ENCODE measurements around the gene BBOF1. TPM values are rescaled to one million over a fixed set of nuclear protein-coding genes. Genes with fewer than 3 reads are reported as not detected.

Gene BBOF1, protein sequence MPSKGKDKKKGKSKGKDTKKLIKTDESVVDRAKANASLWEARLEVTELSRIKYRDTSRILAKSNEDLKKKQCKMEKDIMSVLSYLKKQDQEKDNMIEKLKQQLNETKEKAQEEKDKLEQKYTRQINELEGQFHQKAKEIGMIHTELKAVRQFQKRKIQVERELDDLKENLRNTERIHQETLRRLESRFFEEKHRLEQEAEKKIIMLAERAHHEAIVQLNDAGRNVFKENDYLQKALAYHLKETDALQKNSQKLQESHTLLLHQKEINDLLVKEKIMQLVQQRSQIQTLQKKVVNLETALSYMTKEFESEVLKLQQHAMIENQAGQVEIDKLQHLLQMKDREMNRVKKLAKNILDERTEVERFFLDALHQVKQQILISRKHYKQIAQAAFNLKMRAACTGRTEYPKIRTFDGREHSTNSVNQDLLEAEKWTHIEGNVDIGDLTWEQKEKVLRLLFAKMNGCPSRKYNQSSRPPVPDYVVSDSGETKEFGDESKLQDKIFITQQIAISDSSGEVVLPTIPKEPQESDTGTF
- polyA plus RNA-seq (2013, experiment 1 of 2): 2.2 TPM
- 2.8 TPM for polyA plus RNA-seq (2013, experiment 2 of 2)

DNA sequence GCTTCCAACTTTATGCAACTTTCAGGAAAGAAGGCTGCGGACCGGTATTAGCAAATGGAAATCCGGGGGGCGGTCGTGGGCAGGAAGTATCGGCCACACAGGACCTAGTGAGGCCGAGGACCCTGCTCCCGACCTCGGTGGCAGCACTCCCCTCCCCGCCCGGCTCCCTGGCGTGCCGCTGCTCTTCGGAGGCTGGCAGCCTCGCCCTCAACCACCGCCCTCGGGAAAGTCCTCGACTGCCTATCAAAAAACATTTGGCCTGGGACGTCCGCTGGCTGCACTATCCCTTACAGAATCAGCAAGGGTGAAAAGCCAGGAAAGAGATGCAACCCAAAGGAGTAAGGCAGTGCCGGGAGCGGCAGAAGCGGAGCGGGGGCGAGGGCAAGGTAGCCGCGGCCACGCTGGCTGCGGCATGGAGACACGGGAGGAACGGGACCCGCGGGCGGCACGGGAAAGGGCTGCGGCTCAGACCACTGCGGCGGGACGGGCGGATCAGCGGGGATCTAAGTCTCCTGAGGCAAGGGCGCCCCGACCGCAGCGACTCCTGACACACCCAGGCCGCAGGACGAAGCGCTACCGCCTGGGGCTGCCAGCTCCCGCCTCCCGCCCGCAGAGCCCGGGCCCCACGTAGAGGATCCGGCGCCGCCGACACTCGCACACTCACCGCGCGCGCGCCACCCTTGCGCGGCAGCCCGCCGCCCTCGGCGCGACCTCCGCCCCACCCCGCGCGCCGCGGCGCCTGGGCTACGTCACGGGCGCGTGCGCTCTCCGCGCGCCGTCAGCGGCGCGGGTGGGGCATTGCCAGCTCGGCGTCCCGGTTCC lies at the start of gene BBOF1, which contains the start of gene ENTPD5:
BBOF1 (plus strand) TSS at position 764 of the 822 bp plus-strand sequence. CDS start 130 bp downstream, outside the sequence.
ENTPD5 (minus strand) TSS at position 703 of the 822 bp plus-strand sequence. CDS start 31,186 bp downstream, outside the sequence.
- H2BK15ac ChIP-seq (ENCODE audit: low read length): peak within 1 kb of the TSS; percentile 45
- peak within 1 kb of the TSS; percentile 90 for H3K14ac ChIP-seq (ENCODE audit: low read length)
- H3K4me2 ChIP-seq (ENCODE audit: insufficient read depth, low read length, poor library complexity, severe bottlenecking): peak within 1 kb of the TSS; percentile 84
- H2BK5ac ChIP-seq (ENCODE audit: low read length): peak within 1 kb of the TSS; percentile 83
- H3K4me3 ChIP-seq (ENCODE audit: low read length in 2 of 2): peak within 1 kb of the TSS; percentile 92 to 96
- peak within 1 kb of the TSS; percentile 98 for H3K9ac ChIP-seq (ENCODE audit: low read depth, low read length, poor library complexity)
- H4K8ac ChIP-seq (ENCODE audit: low read depth, low read length): peak within 1 kb of the TSS; percentile 19
- peak within 1 kb of the TSS; percentile 86 for H2AK5ac ChIP-seq (ENCODE audit: low read depth, low read length)
- no CpG with 5 or more reads among the region's 93 CpGs for WGBS, 2 donors (ENCODE audit: extremely low coverage in 2 of 2, insufficient read length in 2 of 2, insufficient replicate concordance in 1 of 2)
- peak within 1 kb of the TSS; percentile 56 for H2BK120ac ChIP-seq (ENCODE audit: low read depth, low read length)
- H3K27me3 ChIP-seq (ENCODE audit: control insufficient read depth in 3 of 3, insufficient read depth in 3 of 3, low read depth in 1 of 3, low read length in 3 of 3): no peaks in the 10 kb centered on the region
- H2BK12ac ChIP-seq (ENCODE audit: low read length): peak within 1 kb of the TSS; percentile 73
- peak within 1 kb of the TSS; percentile 95 for H3K23ac ChIP-seq (ENCODE audit: low read depth, low read length, poor library complexity)
- peaks cover 2 to 7% of the 10 kb centered on the region in 2 donors for H3K4me1 ChIP-seq (ENCODE audit: control insufficient read depth in 2 of 2, insufficient read depth in 1 of 2, low read depth in 1 of 2, low read length in 2 of 2)
- no peak within 1 kb of the TSS for H3K27ac ChIP-seq (replicated peaks; ENCODE audit: low read length)
- no peaks in the 10 kb centered on the region for H3K79me1 ChIP-seq (ENCODE audit: low read depth, low read length)
- peak within 1 kb of the TSS; percentile 98 for H2AFZ ChIP-seq (ENCODE audit: low read length)
- H3K4ac ChIP-seq (ENCODE audit: low read length): no peak within 1 kb of the TSS
- no peaks in the 10 kb centered on the region for H3K9me3 ChIP-seq (replicated peaks in 1 of 2; ENCODE audit: control insufficient read depth in 2 of 2, insufficient read depth in 1 of 2, low read depth in 1 of 2, low read length in 2 of 2)
- peaks cover 0 to 6% of the 10 kb centered on the region in 2 donors for H3K36me3 ChIP-seq (replicated peaks in 1 of 2; ENCODE audit: control insufficient read depth in 2 of 2, insufficient read depth in 2 of 2, low read length in 2 of 2)
- H3K18ac ChIP-seq (ENCODE audit: low read length): peak within 1 kb of the TSS; percentile 86
- H4K91ac ChIP-seq (ENCODE audit: low read depth, low read length, poor library complexity): no peak within 1 kb of the TSS
- peak; percentile 78 for DNase-seq (ENCODE audit: low spot score)

DNA sequence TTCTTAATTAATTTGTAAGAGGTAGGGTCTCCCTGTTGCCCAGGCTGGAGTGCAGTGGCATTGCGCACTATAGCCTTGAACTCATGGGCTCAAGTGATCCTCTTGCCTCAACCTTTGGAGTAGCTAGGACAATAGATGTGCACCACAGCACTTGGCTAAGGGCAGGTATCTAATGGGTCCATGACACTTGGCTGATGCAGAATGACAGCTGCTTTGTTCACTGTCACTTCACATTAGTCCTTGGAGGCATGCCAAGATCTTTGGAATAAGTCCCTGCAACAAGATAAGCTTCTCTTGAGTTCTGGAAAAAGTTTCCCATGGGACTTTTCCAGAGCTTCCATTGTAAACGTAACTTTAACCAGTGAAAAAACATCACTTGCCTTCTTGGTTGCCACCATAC lies 45.7 kb upstream of the BBOF1 start:
- H4K8ac ChIP-seq (ENCODE audit: low read depth, low read length): no peak overlapping the region
- no peaks in the 10 kb centered on the region for H3K4me1 ChIP-seq (ENCODE audit: control insufficient read depth in 2 of 2, insufficient read depth in 1 of 2, low read depth in 1 of 2, low read length in 2 of 2)
- no peak overlapping the region for H2AFZ ChIP-seq (ENCODE audit: low read length)
- H3K27me3 ChIP-seq (ENCODE audit: control insufficient read depth in 3 of 3, insufficient read depth in 3 of 3, low read depth in 1 of 3, low read length in 3 of 3): no peaks in the 10 kb centered on the region
- no peak for DNase-seq (ENCODE audit: low spot score)
- H4K91ac ChIP-seq (ENCODE audit: low read depth, low read length, poor library complexity): no peak overlapping the region
- H3K9me3 ChIP-seq (replicated peaks in 1 of 2; ENCODE audit: control insufficient read depth in 2 of 2, insufficient read depth in 1 of 2, low read depth in 1 of 2, low read length in 2 of 2): peaks cover 0 to 2% of the 10 kb centered on the region in 2 donors
- no CpG with 5 or more reads among the region's 2 CpGs for WGBS, 2 donors (ENCODE audit: extremely low coverage in 2 of 2, insufficient read length in 2 of 2, insufficient replicate concordance in 1 of 2)
- H3K79me1 ChIP-seq (ENCODE audit: low read depth, low read length): no peaks in the 10 kb centered on the region
- H3K36me3 ChIP-seq (replicated peaks in 1 of 2; ENCODE audit: control insufficient read depth in 2 of 2, insufficient read depth in 2 of 2, low read length in 2 of 2): peaks cover 14 to 50% of the 10 kb centered on the region in 2 donors
- no peak overlapping the region for H2BK12ac ChIP-seq (ENCODE audit: low read length)
- no peak overlapping the region for H3K4me3 ChIP-seq (ENCODE audit: low read length in 2 of 2)
- no peak overlapping the region for H2BK15ac ChIP-seq (ENCODE audit: low read length)
- no peak overlapping the region for H3K27ac ChIP-seq (replicated peaks; ENCODE audit: low read length)
- no peak overlapping the region for H2BK5ac ChIP-seq (ENCODE audit: low read length)
- no peak overlapping the region for H3K9ac ChIP-seq (ENCODE audit: low read depth, low read length, poor library complexity)
- no peak overlapping the region for H3K23ac ChIP-seq (ENCODE audit: low read depth, low read length, poor library complexity)
- no peak overlapping the region for H3K14ac ChIP-seq (ENCODE audit: low read length)
- no peak overlapping the region for H3K4ac ChIP-seq (ENCODE audit: low read length)
- no peak overlapping the region for H3K18ac ChIP-seq (ENCODE audit: low read length)
- H2BK120ac ChIP-seq (ENCODE audit: low read depth, low read length): no peak overlapping the region
- no peak overlapping the region for H3K4me2 ChIP-seq (ENCODE audit: insufficient read depth, low read length, poor library complexity, severe bottlenecking)
- H2AK5ac ChIP-seq (ENCODE audit: low read depth, low read length): no peak overlapping the region

DNA sequence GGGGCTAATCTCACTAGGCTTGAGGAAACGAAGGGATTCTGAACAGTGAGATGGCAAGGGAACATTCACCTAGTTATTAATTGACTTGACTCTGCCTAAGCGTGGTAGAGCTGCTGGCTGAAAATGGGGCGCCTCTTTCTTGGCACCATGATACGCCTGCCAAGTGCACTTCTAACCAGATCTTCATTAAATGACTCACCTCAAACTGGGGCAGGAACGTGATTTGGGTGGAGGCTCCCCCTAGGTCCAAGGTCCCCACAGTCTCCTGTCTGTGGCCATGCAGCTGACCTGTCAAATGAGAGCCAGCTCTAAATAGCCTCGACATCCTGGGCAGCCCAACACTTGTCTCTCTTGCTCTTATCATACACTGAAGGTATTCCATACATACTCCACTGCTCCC lies 43.0 kb upstream of the BBOF1 start:
- H2BK12ac ChIP-seq (ENCODE audit: low read length): no peak overlapping the region
- H3K27me3 ChIP-seq (ENCODE audit: control insufficient read depth in 3 of 3, insufficient read depth in 3 of 3, low read depth in 1 of 3, low read length in 3 of 3): no peaks in the 10 kb centered on the region
- H3K9ac ChIP-seq (ENCODE audit: low read depth, low read length, poor library complexity): no peak overlapping the region
- H2BK120ac ChIP-seq (ENCODE audit: low read depth, low read length): no peak overlapping the region
- H2BK15ac ChIP-seq (ENCODE audit: low read length): no peak overlapping the region
- H3K27ac ChIP-seq (replicated peaks; ENCODE audit: low read length): no peak overlapping the region
- H4K91ac ChIP-seq (ENCODE audit: low read depth, low read length, poor library complexity): no peak overlapping the region
- H3K23ac ChIP-seq (ENCODE audit: low read depth, low read length, poor library complexity): no peak overlapping the region
- no peak overlapping the region for H3K4ac ChIP-seq (ENCODE audit: low read length)
- no peaks in the 10 kb centered on the region for H3K79me1 ChIP-seq (ENCODE audit: low read depth, low read length)
- DNase-seq (ENCODE audit: low spot score): no peak
- no peak overlapping the region for H3K14ac ChIP-seq (ENCODE audit: low read length)
- H4K8ac ChIP-seq (ENCODE audit: low read depth, low read length): no peak overlapping the region
- no peak overlapping the region for H2AFZ ChIP-seq (ENCODE audit: low read length)
- no peaks in the 10 kb centered on the region for H3K9me3 ChIP-seq (replicated peaks in 1 of 2; ENCODE audit: control insufficient read depth in 2 of 2, insufficient read depth in 1 of 2, low read depth in 1 of 2, low read length in 2 of 2)
- no peak overlapping the region for H2BK5ac ChIP-seq (ENCODE audit: low read length)
- H3K4me1 ChIP-seq (ENCODE audit: control insufficient read depth in 2 of 2, insufficient read depth in 1 of 2, low read depth in 1 of 2, low read length in 2 of 2): no peaks in the 10 kb centered on the region
- no peak overlapping the region for H3K4me2 ChIP-seq (ENCODE audit: insufficient read depth, low read length, poor library complexity, severe bottlenecking)
- H3K18ac ChIP-seq (ENCODE audit: low read length): no peak overlapping the region
- H3K36me3 ChIP-seq (replicated peaks in 1 of 2; ENCODE audit: control insufficient read depth in 2 of 2, insufficient read depth in 2 of 2, low read length in 2 of 2): peaks cover 6 to 38% of the 10 kb centered on the region in 2 donors
- WGBS, 2 donors (ENCODE audit: extremely low coverage in 2 of 2, insufficient read length in 2 of 2, insufficient replicate concordance in 1 of 2): no CpG with 5 or more reads among the region's 6 CpGs
- no peak overlapping the region for H2AK5ac ChIP-seq (ENCODE audit: low read depth, low read length)
- no peak overlapping the region for H3K4me3 ChIP-seq (ENCODE audit: low read length in 2 of 2)
